PC-9 (cell line): ENCODE data around the gene EEF1B2. TPM values are rescaled to one million over a fixed set of nuclear protein-coding genes. Genes with fewer than 3 reads are reported as not detected.

ENCODE experiments used
- BruUV-seq: library from RNA; stranded (reverse); fragments of 400-500 nt; replicated peaks from 2 replicates; lab custom pipeline; 2021; lab: Mats Ljungman, UMichigan
- CTCF ChIA-PET: fragments of 300-600 bp; sonication (Branson Sonifier 250); formaldehyde crosslinking; loops from one replicate; lab custom pipeline; 2022; ENCODE audit warnings: antibody characterized with exemption; lab: Charles Lee
- POLR2A ChIA-PET: fragments of 300-600 bp; sonication (Branson Sonifier 250); formaldehyde crosslinking; loops from one replicate; lab custom pipeline; 2022; ENCODE audit warnings: antibody characterized with exemption; ENCODE audit not compliant: unreplicated experiment; lab: Charles Lee
- DNase-seq, 2 experiments: peaks; one replicate each; pipeline versions ENCODE4 v3.0.0 to v3.0.0-alpha.2; 2015 to 2022; ENCODE audit warnings: mixed read lengths in 1 of 2
- H2AFZ ChIP-seq: fragments of 200-600 bp; sonication (generic); 2 replicates; pipeline ENCODE4 v1.8.1; 2017; ENCODE audit warnings: antibody characterized with exemption
- H3F3A ChIP-seq: fragments of 200-600 bp; sonication (generic); 2 replicates; pipeline ENCODE4 v1.8.1; 2017; ENCODE audit warnings: antibody characterized with exemption, mild to moderate bottlenecking, low read depth; ENCODE audit not compliant: insufficient read depth
- H3K27ac ChIP-seq: fragments of 200-600 bp; sonication (generic); 2 replicates; pipeline ENCODE4 v1.6.1; 2016; ENCODE audit warnings: mixed run types
- H3K27me3 ChIP-seq: fragments of 200-600 bp; sonication (generic); 2 replicates; pipeline ENCODE4 v1.6.1; 2016; ENCODE audit warnings: low read depth, mixed run types; ENCODE audit not compliant: insufficient read depth
- H3K36me3 ChIP-seq: fragments of 200-600 bp; sonication (generic); 2 replicates; pipeline ENCODE4 v1.6.1; 2016; ENCODE audit warnings: low read depth, mixed run types
- H3K4me1 ChIP-seq: fragments of 200-600 bp; sonication (generic); replicated peaks from 2 replicates; pipeline ENCODE4 v1.6.1; 2016; ENCODE audit warnings: mixed run types; ENCODE audit not compliant: insufficient read depth
- H3K4me2 ChIP-seq: fragments of 200-600 bp; sonication (generic); 2 replicates; pipeline ENCODE4 v1.6.1; 2017; ENCODE audit warnings: mixed run types
- H3K4me3 ChIP-seq: fragments of 200-600 bp; sonication (generic); 2 replicates; pipeline ENCODE4 v1.6.1; 2016; ENCODE audit warnings: mixed run types
- H3K79me2 ChIP-seq: fragments of 200-600 bp; sonication (generic); 2 replicates; pipeline ENCODE4 v1.6.1; 2017; ENCODE audit warnings: low read depth, mixed run types
- H3K9me2 ChIP-seq: fragments of 200-600 bp; sonication (generic); 2 replicates; pipeline ENCODE4 v1.8.1; 2017; ENCODE audit warnings: mild to moderate bottlenecking; ENCODE audit not compliant: insufficient read depth
- H3K9me3 ChIP-seq: fragments of 200-600 bp; sonication (generic); 2 replicates; pipeline ENCODE4 v1.8.1; 2016; ENCODE audit warnings: low read depth; ENCODE audit not compliant: insufficient read depth
- H4K20me1 ChIP-seq: fragments of 200-600 bp; sonication (generic); 2 replicates; pipeline ENCODE4 v1.8.1; 2017; ENCODE audit not compliant: insufficient read depth
- CTCF ChIP-seq: fragments of 200-600 bp; sonication (generic); conservative IDR thresholded peaks from 2 replicates; pipeline ENCODE4 v1.6.1; 2017; ENCODE audit warnings: mixed run types, antibody characterized with exemption, mild to moderate bottlenecking, moderate library complexity
- EZH2 ChIP-seq: fragments of 200-600 bp; sonication (generic); IDR thresholded peaks from 2 replicates; pipeline ENCODE4 v1.8.0; 2017; ENCODE audit warnings: antibody characterized with exemption, low read depth
- intact Hi-C: fragments of 100-400 bp; cut with micrococcal nuclease; formaldehyde crosslinking; loops from one replicate; pipeline ENCODE4 v1.10.0; 2022; ENCODE audit not compliant: unreplicated experiment
- total RNA-seq: library from RNA; stranded (reverse); gene quantifications from 2 replicates; pipeline ENCODE4 v1.2.3, GENCODE V29; 2021

The EEF1B2 gene
- total RNA-seq, 1 experiment from 2014 or later: 367 TPM

- H3K4me3 ChIP-seq: no peak overlapping the region
- H3K4me2 ChIP-seq: no peak overlapping the region
- H3K36me3 ChIP-seq: no peaks in the 10 kb centered on the region
- no peak overlapping the region for H3K27ac ChIP-seq
- BruUV-seq: no TSS peak
- H2AFZ ChIP-seq: no peak overlapping the region
- CTCF ChIA-PET: no interaction called here
- intact Hi-C loops: no loop called here
- H3K27me3 ChIP-seq: no peaks in the 10 kb centered on the region
- POLR2A ChIA-PET: no interaction called here
- no peaks in the 10 kb centered on the region for H3K9me2 ChIP-seq
- TF ChIP-seq EZH2 (no peak), CTCF (no peak)
- no peaks in the 10 kb centered on the region for H3K9me3 ChIP-seq
- no peak for DNase-seq
- no peaks in the 10 kb centered on the region for H3K4me1 ChIP-seq
- H3K79me2 ChIP-seq: no peaks in the 10 kb centered on the region
- no peaks in the 10 kb centered on the region for H3F3A ChIP-seq
- H4K20me1 ChIP-seq: no peaks in the 10 kb centered on the region
Measured at GRCh38 chr2:206189691-206190090, 30.0 kb downstream of the EEF1B2 start.

- no peaks in the 10 kb centered on the region for H3F3A ChIP-seq
- no peaks in the 10 kb centered on the region for H3K27me3 ChIP-seq
- no peak overlapping the region for H3K4me2 ChIP-seq
- DNase-seq: no peak
- no peak overlapping the region for H3K4me3 ChIP-seq
- no peak overlapping the region for H3K27ac ChIP-seq
- BruUV-seq: no TSS peak
- intact Hi-C loops: no loop called here
- ChIA-PET POLR2A (no interaction called here), CTCF (no interaction called here)
- no peak overlapping the region for H2AFZ ChIP-seq
- H4K20me1 ChIP-seq: no peaks in the 10 kb centered on the region
- no peaks in the 10 kb centered on the region for H3K4me1 ChIP-seq
- H3K9me3 ChIP-seq: no peaks in the 10 kb centered on the region
- H3K79me2 ChIP-seq: no peaks in the 10 kb centered on the region
- no peaks in the 10 kb centered on the region for H3K9me2 ChIP-seq
- no peaks in the 10 kb centered on the region for H3K36me3 ChIP-seq
- no peak for TF ChIP-seq EZH2
- no peak for TF ChIP-seq CTCF
Measured at GRCh38 chr2:206190111-206190510, 30.4 kb downstream of the EEF1B2 start.

GRCh38 chr2:206190689-206191088, 31.0 kb downstream of the EEF1B2 start:
- Histone ChIP-seq H3K9me3 (no peaks in the 10 kb centered on the region), H3K4me1 (no peaks in the 10 kb centered on the region), H3K27ac (no peak overlapping the region), H3K27me3 (no peaks in the 10 kb centered on the region), H3K79me2 (no peaks in the 10 kb centered on the region), H2AFZ (no peak overlapping the region), H4K20me1 (no peaks in the 10 kb centered on the region), H3F3A (no peaks in the 10 kb centered on the region), H3K9me2 (no peaks in the 10 kb centered on the region), H3K4me3 (no peak overlapping the region), H3K4me2 (no peak overlapping the region), H3K36me3 (no peaks in the 10 kb centered on the region)
- ChIA-PET CTCF (no interaction called here), POLR2A (no interaction called here)
- TF ChIP-seq CTCF (no peak), EZH2 (no peak)
- BruUV-seq: no TSS peak
- no peak for DNase-seq
- intact Hi-C loops: no loop called here
